Measurements from ENCODE around the gene CACFD1.

The CACFD1 gene

DNA sequence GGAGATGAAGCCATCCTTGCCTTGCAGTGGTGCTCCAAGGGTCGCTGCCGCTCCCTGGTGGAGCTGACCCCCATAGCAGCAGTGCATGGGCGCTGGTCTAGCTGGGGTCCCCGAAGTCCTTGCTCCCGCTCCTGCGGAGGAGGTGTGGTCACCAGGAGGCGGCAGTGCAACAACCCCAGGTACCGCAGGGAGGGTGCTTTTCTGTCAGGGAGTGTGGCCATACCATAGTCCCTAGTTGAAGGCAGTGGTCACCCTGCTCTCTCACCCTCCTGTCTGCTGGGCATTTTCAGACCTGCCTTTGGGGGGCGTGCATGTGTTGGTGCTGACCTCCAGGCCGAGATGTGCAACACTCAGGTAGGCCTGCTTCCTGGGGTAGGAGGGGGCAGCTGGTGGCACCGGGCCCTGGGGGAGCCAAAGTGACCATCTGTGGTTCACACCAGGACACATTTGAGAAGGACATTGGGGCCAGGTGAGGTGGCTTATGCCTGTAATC, 26.4 kb upstream of the CACFD1 start:
- H3K36me3 ChIP-seq = no peaks in the 10 kb centered on the region
- H3K27me3 ChIP-seq = peaks cover 21% of the 10 kb centered on the region
- no peaks in the 10 kb centered on the region for H3K4me1 ChIP-seq (ENCODE audit: control insufficient read depth in 1 of 2, insufficient read depth in 1 of 2, low read depth in 1 of 2, low read length in 1 of 2)
- H3K9me3 ChIP-seq = no peaks in the 10 kb centered on the region
- no peak overlapping the region for H3K4me3 ChIP-seq (ENCODE audit: low read depth in 1 of 2, low read length in 1 of 2)
- H3K27ac ChIP-seq = no peak overlapping the region
- TF ChIP-seq, protein P1, sequence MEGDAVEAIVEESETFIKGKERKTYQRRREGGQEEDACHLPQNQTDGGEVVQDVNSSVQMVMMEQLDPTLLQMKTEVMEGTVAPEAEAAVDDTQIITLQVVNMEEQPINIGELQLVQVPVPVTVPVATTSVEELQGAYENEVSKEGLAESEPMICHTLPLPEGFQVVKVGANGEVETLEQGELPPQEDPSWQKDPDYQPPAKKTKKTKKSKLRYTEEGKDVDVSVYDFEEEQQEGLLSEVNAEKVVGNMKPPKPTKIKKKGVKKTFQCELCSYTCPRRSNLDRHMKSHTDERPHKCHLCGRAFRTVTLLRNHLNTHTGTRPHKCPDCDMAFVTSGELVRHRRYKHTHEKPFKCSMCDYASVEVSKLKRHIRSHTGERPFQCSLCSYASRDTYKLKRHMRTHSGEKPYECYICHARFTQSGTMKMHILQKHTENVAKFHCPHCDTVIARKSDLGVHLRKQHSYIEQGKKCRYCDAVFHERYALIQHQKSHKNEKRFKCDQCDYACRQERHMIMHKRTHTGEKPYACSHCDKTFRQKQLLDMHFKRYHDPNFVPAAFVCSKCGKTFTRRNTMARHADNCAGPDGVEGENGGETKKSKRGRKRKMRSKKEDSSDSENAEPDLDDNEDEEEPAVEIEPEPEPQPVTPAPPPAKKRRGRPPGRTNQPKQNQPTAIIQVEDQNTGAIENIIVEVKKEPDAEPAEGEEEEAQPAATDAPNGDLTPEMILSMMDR (IDR thresholded peaks at IDR 0.05) = no peak

DNA sequence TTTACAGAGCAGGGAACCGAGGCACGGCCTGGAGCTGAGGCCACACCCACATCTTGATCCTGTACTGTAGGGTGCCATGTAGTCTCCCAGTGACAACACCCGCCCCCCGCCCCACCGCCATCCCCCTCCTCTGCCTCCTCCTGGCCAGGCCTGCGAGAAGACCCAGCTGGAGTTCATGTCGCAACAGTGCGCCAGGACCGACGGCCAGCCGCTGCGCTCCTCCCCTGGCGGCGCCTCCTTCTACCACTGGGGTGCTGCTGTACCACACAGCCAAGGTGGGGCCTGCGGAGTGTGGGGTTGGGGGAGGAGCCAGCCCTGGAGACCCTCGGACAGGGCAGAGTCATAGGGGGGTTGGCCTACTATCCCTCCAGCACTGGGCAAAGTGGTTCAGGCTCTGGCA, 23.1 kb upstream of the CACFD1 start:
- Histone ChIP-seq H3K27ac (no peak overlapping the region), H3K27me3 (no peaks in the 10 kb centered on the region), H3K4me3 (ENCODE audit: low read depth in 1 of 2, low read length in 1 of 2) (no peak overlapping the region), H3K4me1 (ENCODE audit: control insufficient read depth in 1 of 2, insufficient read depth in 1 of 2, low read depth in 1 of 2, low read length in 1 of 2) (no peaks in the 10 kb centered on the region), H3K36me3 (no peaks in the 10 kb centered on the region), H3K9me3 (no peaks in the 10 kb centered on the region)
- TF ChIP-seq, protein P1 (IDR thresholded peaks at IDR 0.05) = no peak

- TF ChIP-seq, protein P1 (IDR thresholded peaks at IDR 0.05) = no peak
- no peak overlapping the region for H3K4me3 ChIP-seq (ENCODE audit: low read depth in 1 of 2, low read length in 1 of 2)
- no peak overlapping the region for H3K27ac ChIP-seq
- H3K4me1 ChIP-seq (ENCODE audit: control insufficient read depth in 1 of 2, insufficient read depth in 1 of 2, low read depth in 1 of 2, low read length in 1 of 2) = no peaks in the 10 kb centered on the region
- no peaks in the 10 kb centered on the region for H3K27me3 ChIP-seq
- no peaks in the 10 kb centered on the region for H3K36me3 ChIP-seq
- no peaks in the 10 kb centered on the region for H3K9me3 ChIP-seq
These were observed 21.8 kb upstream of the CACFD1 start for GRCh38 chr9:133437753-133438531.

- Histone ChIP-seq H3K4me3 (ENCODE audit: low read depth in 1 of 2, low read length in 1 of 2) (no peak overlapping the region), H3K4me1 (ENCODE audit: control insufficient read depth in 1 of 2, insufficient read depth in 1 of 2, low read depth in 1 of 2, low read length in 1 of 2) (no peaks in the 10 kb centered on the region), H3K27me3 (no peaks in the 10 kb centered on the region), H3K27ac (no peak overlapping the region), H3K36me3 (no peaks in the 10 kb centered on the region), H3K9me3 (no peaks in the 10 kb centered on the region)
- TF ChIP-seq, protein P1 (IDR thresholded peaks at IDR 0.05) = no peak
These were observed 20.4 kb upstream of the CACFD1 start for GRCh38 chr9:133439337-133439736.

DNA sequence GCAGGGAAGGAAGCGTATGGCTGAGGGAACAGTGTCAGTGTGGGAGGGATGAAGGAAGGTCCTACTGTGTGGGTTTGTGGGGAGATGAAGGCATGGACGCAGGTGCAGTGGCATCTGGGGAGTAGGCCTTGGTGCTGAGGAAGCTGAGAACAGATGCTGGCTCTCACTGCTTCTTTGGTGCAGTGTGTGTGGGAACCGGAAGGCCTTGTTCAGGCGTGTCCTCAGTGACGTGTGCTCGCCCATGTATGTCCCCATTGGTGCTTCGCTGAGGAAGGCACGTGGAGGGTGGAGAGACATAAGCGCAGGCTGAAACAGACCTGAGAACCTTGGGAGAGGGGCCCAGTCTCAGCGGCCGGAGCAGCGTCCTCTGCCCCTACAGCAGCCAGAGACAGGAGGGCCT, 18.9 kb upstream of the CACFD1 start:
- no peaks in the 10 kb centered on the region for H3K9me3 ChIP-seq
- H3K27me3 ChIP-seq = no peaks in the 10 kb centered on the region

More for the DNA sequence above, 18.9 kb upstream of the CACFD1 start:
- Histone ChIP-seq H3K4me1 (ENCODE audit: control insufficient read depth in 1 of 2, insufficient read depth in 1 of 2, low read depth in 1 of 2, low read length in 1 of 2) (no peaks in the 10 kb centered on the region), H3K27ac (no peak overlapping the region), H3K4me3 (ENCODE audit: low read depth in 1 of 2, low read length in 1 of 2) (no peak overlapping the region), H3K36me3 (no peaks in the 10 kb centered on the region)
- TF ChIP-seq, protein P1 (IDR thresholded peaks at IDR 0.05) = no peak

Data from neutrophil (primary cell).